GM23248 (cell line): ENCODE measurements around the gene MAP3K6. TPM values are rescaled to one million over a fixed set of nuclear protein-coding genes. Genes with fewer than 3 reads are reported as not detected.
"Not testable (repeated sequence)": the region's sequence is repeated elsewhere in the genome, so short reads cannot be mapped to it uniquely, and the experiment has no call there.

Source experiments
- DNase-seq: peaks from one replicate; pipeline ENCODE4 v3.0.0-alpha.2; 2015
- H2AFZ ChIP-seq: fragments of 200-600 bp; sonication (generic); 2 replicates; pipeline ENCODE4 v1.6.1; 2016; ENCODE audit warnings: antibody characterized with exemption
- H3F3A ChIP-seq: fragments of 200-600 bp; sonication (generic); 2 replicates; pipeline ENCODE4 v1.6.1; 2016; ENCODE audit warnings: mild to moderate bottlenecking, antibody characterized with exemption, mixed run types; ENCODE audit not compliant: insufficient read depth
- H3K27ac ChIP-seq: fragments of 200-600 bp; sonication (generic); 2 replicates; pipeline ENCODE4 v1.5.1; 2016; ENCODE audit warnings: mild to moderate bottlenecking
- H3K27me3 ChIP-seq: fragments of 200-600 bp; sonication (generic); replicated peaks from 2 replicates; pipeline ENCODE4 v1.6.1; 2016; ENCODE audit warnings: mild to moderate bottlenecking; ENCODE audit not compliant: insufficient read depth
- H3K36me3 ChIP-seq: fragments of 200-600 bp; sonication (generic); 2 replicates; pipeline ENCODE4 v1.6.1; 2016; ENCODE audit warnings: low read depth, mild to moderate bottlenecking
- H3K4me1 ChIP-seq: fragments of 200-600 bp; sonication (generic); 2 replicates; pipeline ENCODE4 v1.6.1; 2016; ENCODE audit warnings: mild to moderate bottlenecking; ENCODE audit not compliant: insufficient read depth
- H3K4me2 ChIP-seq: fragments of 200-600 bp; sonication (generic); one replicate; pipeline ENCODE4 v1.6.1; 2016; ENCODE audit warnings: mild to moderate bottlenecking; ENCODE audit not compliant: unreplicated experiment
- H3K4me3 ChIP-seq: fragments of 200-600 bp; sonication (generic); 2 replicates; pipeline ENCODE4 v1.5.1; 2016; ENCODE audit warnings: mild to moderate bottlenecking
- H3K79me2 ChIP-seq: fragments of 200-600 bp; sonication (generic); 2 replicates; pipeline ENCODE4 v1.6.1; 2016; ENCODE audit warnings: mild to moderate bottlenecking; ENCODE audit not compliant: insufficient read depth
- H3K9ac ChIP-seq: fragments of 200-600 bp; sonication (generic); 2 replicates; pipeline ENCODE4 v1.6.1; 2016; ENCODE audit warnings: mild to moderate bottlenecking
- H3K9me2 ChIP-seq: fragments of 200-600 bp; sonication (generic); 2 replicates; pipeline ENCODE4 v1.6.1; 2016; ENCODE audit warnings: mixed run types, mild to moderate bottlenecking, moderate library complexity; ENCODE audit not compliant: insufficient read depth
- H3K9me3 ChIP-seq: fragments of 200-600 bp; sonication (generic); one replicate; pipeline ENCODE4 v1.6.1; 2017; ENCODE audit warnings: low read depth
- H4K20me1 ChIP-seq: fragments of 200-600 bp; sonication (generic); 2 replicates; pipeline ENCODE4 v1.6.0; 2016; ENCODE audit not compliant: insufficient read depth
- EZH2 ChIP-seq: fragments of 200-600 bp; sonication (generic); IDR thresholded peaks from 2 replicates; pipeline ENCODE4 v1.6.1; 2018; ENCODE audit warnings: antibody characterized with exemption, mild to moderate bottlenecking; ENCODE audit not compliant: insufficient read depth, poor library complexity, severe bottlenecking
- EZH2phosphoT487 ChIP-seq: fragments of 200-600 bp; sonication (generic); IDR thresholded peaks from 2 replicates; pipeline ENCODE4 v1.6.1; 2018; ENCODE audit warnings: antibody characterized with exemption, moderate library complexity, mild to moderate bottlenecking, low read depth; ENCODE audit not compliant: insufficient read depth
- WGBS, 2 experiments: methylation state at CpG; one replicate each; pipeline ENCODE4 v1.1.6; 2015 to 2017; ENCODE audit warnings: low lambda C conversion rate in 2 of 2, low coverage in 1 of 2; ENCODE audit errors: missing lambda C conversion rate in 2 of 2; 5-methylcytosine and 5-hydroxymethylcytosine counted together
- in situ Hi-C: fragments of 300-500 bp; cut with MboI; formaldehyde crosslinking; loops from 2 replicates; pipeline ENCODE4 v1.15.0; 2020
- polyA plus RNA-seq: library from polyadenylated mRNA; unstranded; fragments of >200 nt; fragmentation: Nextera tagmentation; extraction: Ambion mirVana; gene quantifications from 2 replicates; pipeline ENCODE4 v1.2.1, GENCODE V29; 2016
- total RNA-seq: library from RNA; depleted of rRNA; stranded (reverse); fragments of >200 nt; shearing (Covaris generic); gene quantifications from 2 replicates; pipeline ENCODE4 v1.2.3, GENCODE V29; 2014

The MAP3K6 gene
- total and polyA plus RNA-seq, 2 experiments from 2014 or later = 13.7 to 40.3 TPM

- Histone ChIP-seq H4K20me1 (no peaks in the 10 kb centered on the region), H3K4me1 (peaks cover 42% of the 10 kb centered on the region), H3K79me2 (no peaks in the 10 kb centered on the region), H3K36me3 (peaks cover 10% of the 10 kb centered on the region; the same call in 1 of the 2 replicates), H3K4me2 (no peak overlapping the region), H3K9me2 (no peaks in the 10 kb centered on the region), H3K4me3 (no peak overlapping the region), H2AFZ (no peak overlapping the region), H3K27me3 (no peaks in the 10 kb centered on the region), H3K9me3 (no peaks in the 10 kb centered on the region), H3K9ac (no peak overlapping the region), H3K27ac (no peak overlapping the region), H3F3A (peaks cover 34% of the 10 kb centered on the region)
- 29 to 44% methylated on average over 4 of the region's 4 CpGs for WGBS, 2 experiments
- TF ChIP-seq EZH2phosphoT487 (no peak), EZH2 (no peak)
- in situ Hi-C loops = loop anchor here (25.0 kb wide), 1 partner anchor 206 kb away; the partner anchor contains the start of gene AHDC1
- no peak for DNase-seq
Measured at GRCh38 chr1:27406362-27406680, 39.6 kb upstream of the MAP3K6 start.

GRCh38 chr1:27405598-27406361 lies 39.0 kb upstream of the MAP3K6 start:
- 44 to 54% methylated on average over 16 to 18 of the region's 18 CpGs for WGBS, 2 experiments
- not testable (repeated sequence) for H3K9me2 ChIP-seq, H3K36me3 ChIP-seq, H3K27me3 ChIP-seq, H3K4me3 ChIP-seq, H3K79me2 ChIP-seq, H2AFZ ChIP-seq, H4K20me1 ChIP-seq, DNase-seq, H3K9me3 ChIP-seq, H3K9ac ChIP-seq
- Histone ChIP-seq H3K4me1 (peaks cover 42% of the 10 kb centered on the region), H3K4me2 (peak overlapping the region; percentile 7), H3K27ac (peak overlapping the region; percentile 81; the same call in 1 of the 2 replicates), H3F3A (peaks cover 37% of the 10 kb centered on the region)
- in situ Hi-C loops = loop anchor here (25.0 kb wide), 1 partner anchor 207 kb away; the partner anchor contains the start of gene AHDC1

GRCh38 chr1:27405074-27405473 lies 38.3 kb upstream of the MAP3K6 start:
- DNase-seq = peak; percentile 67
- H3K4me2 ChIP-seq = peak overlapping the region; percentile 7
- peaks cover 5% of the 10 kb centered on the region; the same call in 1 of the 2 replicates for H3K36me3 ChIP-seq
- peak overlapping the region; percentile 81; the same call in 1 of the 2 replicates for H3K27ac ChIP-seq
- peaks cover 38% of the 10 kb centered on the region for H3F3A ChIP-seq
- in situ Hi-C loops = loop anchor here (25.0 kb wide), 1 partner anchor 207 kb away; the partner anchor contains the start of gene AHDC1
- H3K79me2 ChIP-seq = no peaks in the 10 kb centered on the region
- no peaks in the 10 kb centered on the region for H4K20me1 ChIP-seq
- H3K27me3 ChIP-seq = no peaks in the 10 kb centered on the region
- H3K4me1 ChIP-seq = peaks cover 42% of the 10 kb centered on the region
- H3K9ac ChIP-seq = no peak overlapping the region
- no peaks in the 10 kb centered on the region for H3K9me3 ChIP-seq
- H2AFZ ChIP-seq = no peak overlapping the region
- no peak for TF ChIP-seq EZH2
- no peak for TF ChIP-seq EZH2phosphoT487
- WGBS, 2 experiments = 52 to 56% methylated on average over 13 of the region's 13 CpGs
- H3K4me3 ChIP-seq = no peak overlapping the region
- no peaks in the 10 kb centered on the region for H3K9me2 ChIP-seq

GRCh38 chr1:27403931-27404330 lies 37.2 kb upstream of the MAP3K6 start:
- H3K27me3 ChIP-seq = no peaks in the 10 kb centered on the region
- H3K9me2 ChIP-seq = no peaks in the 10 kb centered on the region
- no peaks in the 10 kb centered on the region for H3K9me3 ChIP-seq
- no peak for TF ChIP-seq EZH2phosphoT487
- no peak for TF ChIP-seq EZH2
- H3K36me3 ChIP-seq = peaks cover 5% of the 10 kb centered on the region; the same call in 1 of the 2 replicates
- no peaks in the 10 kb centered on the region for H4K20me1 ChIP-seq
- peak overlapping the region; percentile 69 for H3K9ac ChIP-seq
- 0 out of 2 replicates have a peak overlapping the region, but pooled peaks have one; percentile 16 for H3K4me3 ChIP-seq
- peaks cover 42% of the 10 kb centered on the region for H3K4me1 ChIP-seq
- no peak for DNase-seq
- in situ Hi-C loops = loop anchor here (25.0 kb wide), 1 partner anchor 208 kb away; the partner anchor contains the start of gene AHDC1
- peak overlapping the region; percentile 81 for H3K27ac ChIP-seq
- peak overlapping the region; percentile 19 for H3K4me2 ChIP-seq
- no peaks in the 10 kb centered on the region for H3K79me2 ChIP-seq
- peaks cover 38% of the 10 kb centered on the region for H3F3A ChIP-seq
- H2AFZ ChIP-seq = no peak overlapping the region
